SIG-M5 (cell line): ENCODE data around the gene C1QTNF4.

ENCODE experiments used
- DNase-seq: peaks from one replicate; lab custom pipeline; 2025; lab: John Stamatoyannopoulos, UW

The C1QTNF4 gene

GRCh38 chr11:47592970-47593369, 1.2 kb downstream of the C1QTNF4 start:
- no peak for DNase-seq

GRCh38 chr11:47592251-47592650, 2.0 kb downstream of the C1QTNF4 start:
- no peak for DNase-seq

GRCh38 chr11:47591764-47592163, 2.4 kb downstream of the C1QTNF4 start:
- no peak for DNase-seq

- DNase-seq = no peak
Observed at GRCh38 chr11:47589977-47590861, 4.0 kb downstream of the C1QTNF4 start.

GRCh38 chr11:47589584-47589976, 4.6 kb downstream of the C1QTNF4 start:
- no peak for DNase-seq

DNA sequence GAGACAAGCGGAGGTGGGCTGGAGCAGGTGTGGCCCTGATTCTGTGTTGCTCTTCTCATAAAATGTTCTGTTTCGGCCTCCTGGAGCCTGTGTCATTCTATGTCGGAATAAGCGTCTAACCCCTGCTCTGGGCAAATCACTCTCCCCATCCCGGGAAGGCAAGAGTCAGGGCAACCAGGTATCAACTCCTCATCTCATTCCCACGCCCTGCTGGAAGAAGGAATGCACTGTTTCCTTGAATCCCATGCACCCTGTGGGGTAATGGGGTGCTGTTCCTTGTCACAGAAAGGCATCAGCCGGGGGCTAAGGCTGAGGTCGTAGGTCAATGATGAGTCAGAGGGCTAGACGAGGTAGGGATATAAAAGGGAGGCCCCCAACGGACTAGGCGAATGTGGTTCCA, 5.1 kb downstream of the C1QTNF4 start:
- DNase-seq = no peak

DNA sequence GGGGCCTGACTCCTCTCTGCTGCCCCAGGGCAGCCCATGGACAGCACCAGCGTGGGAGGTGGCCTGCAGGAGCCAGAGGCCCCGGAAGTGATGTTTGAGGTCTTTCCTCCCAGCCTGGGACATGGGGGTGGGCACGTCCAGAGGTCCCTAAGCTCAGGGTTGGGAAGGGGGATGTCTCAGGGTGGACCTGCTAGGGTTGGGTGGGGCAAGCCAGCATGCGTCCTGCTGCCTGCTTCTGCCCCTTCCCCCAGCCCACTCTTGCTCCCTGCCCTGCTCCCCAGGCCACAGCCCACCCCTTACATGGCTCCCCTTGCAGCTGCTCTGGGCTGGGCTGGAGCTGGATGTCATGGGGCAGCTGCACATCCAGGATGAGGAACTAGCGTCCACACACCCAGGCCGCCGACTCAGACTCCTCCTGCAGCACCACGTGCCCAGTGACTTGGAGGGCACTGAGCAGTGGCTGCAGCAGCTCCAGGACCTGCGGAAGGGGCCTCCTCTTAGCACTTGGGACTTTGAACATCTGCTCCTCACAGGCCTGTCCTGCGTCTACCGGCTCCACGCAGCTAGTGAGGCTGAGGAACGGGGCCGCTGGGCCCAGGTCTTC, 6.4 kb downstream of the C1QTNF4 start:
- DNase-seq = no peak

GRCh38 chr11:47587039-47587716, 7.0 kb downstream of the C1QTNF4 start:
- DNase-seq = no peak

GRCh38 chr11:47586098-47586855, 7.9 kb downstream of the C1QTNF4 start, which contains the start of gene FAM180B:
Gene FAM180B, plus strand, starts transcription at chr11:47586678. Its CDS starts 91 bp downstream, at chr11:47586769.
- no peak for DNase-seq

DNA sequence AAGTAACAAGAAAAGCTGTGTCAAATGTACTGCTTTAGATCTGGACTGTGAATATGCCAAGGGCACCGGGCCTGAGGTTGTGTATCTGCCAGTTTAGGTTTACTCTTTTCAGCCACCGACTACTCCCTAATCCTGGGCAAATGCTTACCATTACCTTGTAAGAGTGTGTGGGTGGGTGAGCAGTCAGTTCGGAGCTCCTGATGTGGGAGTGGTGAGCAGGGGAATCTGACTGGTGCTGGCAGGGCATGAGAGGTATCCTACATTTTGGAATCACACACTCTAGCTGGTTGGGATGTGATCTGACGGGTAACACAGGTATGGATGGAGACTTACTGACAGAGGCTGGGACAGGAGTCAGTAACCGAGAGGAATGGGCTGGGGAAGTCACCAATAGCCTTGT, 10.4 kb downstream of the C1QTNF4 start:
- no peak for DNase-seq

DNA sequence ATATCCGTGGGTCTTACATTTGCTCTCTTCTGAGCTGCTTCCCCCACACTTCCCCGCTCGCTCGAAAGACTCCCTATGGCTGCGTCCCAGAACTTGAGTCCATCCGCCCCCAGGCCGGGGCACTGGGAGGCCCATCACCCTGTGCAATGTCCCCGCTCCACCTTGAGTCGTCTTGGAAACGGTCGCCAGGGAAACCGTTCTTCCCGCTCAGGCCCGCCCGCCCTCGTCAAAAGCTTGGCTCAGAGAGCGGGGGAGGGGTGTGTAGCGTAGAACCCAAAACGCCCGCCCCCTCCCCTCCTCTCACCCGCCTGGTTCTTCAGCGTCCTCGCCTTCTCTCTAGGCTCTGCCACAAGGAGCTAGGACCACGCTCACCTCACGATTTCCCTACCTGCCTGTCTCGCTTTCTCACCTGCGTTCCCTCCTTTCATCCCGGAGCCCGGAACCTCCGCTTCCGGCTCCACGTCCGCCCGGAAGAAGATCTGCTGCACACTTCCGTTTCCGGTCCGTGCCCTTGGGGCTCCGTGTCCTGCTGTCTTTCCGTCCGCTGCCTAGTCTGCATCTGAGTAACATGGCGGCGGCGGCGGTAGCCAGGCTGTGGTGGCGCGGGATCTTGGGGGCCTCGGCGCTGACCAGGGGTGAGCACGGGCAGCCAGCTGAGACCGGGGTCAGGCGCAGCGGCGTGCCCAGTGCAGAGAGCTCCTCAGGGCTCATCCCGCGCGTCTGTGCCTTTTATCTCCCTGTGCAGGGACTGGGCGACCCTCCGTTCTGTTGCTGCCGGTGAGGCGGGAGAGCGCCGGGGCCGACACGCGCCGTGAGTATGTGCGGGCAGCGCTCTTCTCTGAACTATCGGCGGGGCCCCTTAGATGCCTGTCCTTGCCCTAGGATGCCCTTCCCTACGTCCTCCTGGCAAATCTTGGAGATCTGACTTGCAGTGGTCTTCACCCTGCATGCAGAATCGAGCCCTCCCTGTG, 15.4 kb downstream of the C1QTNF4 start, which contains the start of the genes KBTBD4 and NDUFS3:
TSS of gene KBTBD4 (minus strand) at position 447 of the 971 bp plus-strand sequence. CDS start at position 428, 19 bp downstream.
TSS of gene NDUFS3 (plus strand) at position 551 of the 971 bp plus-strand sequence. CDS start at position 569, 18 bp downstream.
- DNase-seq = peak; percentile 39

DNA sequence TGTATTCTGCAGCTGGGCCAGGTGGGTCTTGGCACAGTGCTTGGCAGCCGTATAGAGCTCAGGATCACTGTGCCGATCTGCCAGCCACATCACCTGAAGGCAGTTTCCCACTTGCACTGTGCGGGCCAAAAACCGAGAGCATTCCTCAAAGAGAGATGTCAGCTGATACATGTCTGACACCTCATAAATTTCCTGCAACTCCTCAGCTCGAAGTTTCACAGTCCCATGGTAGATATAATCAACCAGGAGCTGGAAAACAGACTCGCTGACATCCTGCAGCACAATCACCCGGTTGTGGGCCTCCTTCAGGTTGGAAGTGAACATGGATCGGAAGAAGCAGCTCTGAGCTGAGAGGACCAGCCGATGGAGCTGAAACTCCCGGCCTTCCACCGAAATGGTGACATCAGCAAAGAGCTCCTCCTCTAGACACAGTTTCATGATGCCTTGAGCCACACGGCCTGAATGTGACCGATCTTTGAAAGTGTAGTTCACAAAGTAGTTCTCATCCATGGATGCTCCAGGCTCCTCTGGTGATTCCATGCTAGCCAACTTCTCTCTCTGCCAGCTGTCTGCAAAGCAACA, 16.7 kb downstream of the C1QTNF4 start:
- no peak for DNase-seq

DNA sequence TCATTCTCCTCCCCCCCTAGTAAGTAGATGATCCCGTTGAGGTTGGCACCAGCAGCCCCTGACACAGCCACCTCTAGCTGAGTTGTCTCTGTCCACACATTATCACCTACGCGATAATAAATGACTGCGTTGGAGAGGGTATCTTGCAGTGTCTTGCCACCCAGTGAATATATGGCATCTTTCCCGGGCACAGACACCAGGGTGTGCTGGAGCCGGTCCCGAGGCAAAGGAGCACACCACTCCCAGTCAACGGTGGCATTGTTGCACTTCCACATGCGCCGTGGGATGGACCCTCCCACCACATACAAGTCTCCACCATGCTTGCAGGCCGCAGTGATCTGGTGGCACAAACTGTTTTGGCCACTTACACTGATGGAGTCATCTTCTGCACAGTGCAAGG, 20.9 kb downstream of the C1QTNF4 start:
- DNase-seq = no peak

- no peak for DNase-seq
Observed at GRCh38 chr11:47572715-47573255, 21.4 kb downstream of the C1QTNF4 start.

DNA sequence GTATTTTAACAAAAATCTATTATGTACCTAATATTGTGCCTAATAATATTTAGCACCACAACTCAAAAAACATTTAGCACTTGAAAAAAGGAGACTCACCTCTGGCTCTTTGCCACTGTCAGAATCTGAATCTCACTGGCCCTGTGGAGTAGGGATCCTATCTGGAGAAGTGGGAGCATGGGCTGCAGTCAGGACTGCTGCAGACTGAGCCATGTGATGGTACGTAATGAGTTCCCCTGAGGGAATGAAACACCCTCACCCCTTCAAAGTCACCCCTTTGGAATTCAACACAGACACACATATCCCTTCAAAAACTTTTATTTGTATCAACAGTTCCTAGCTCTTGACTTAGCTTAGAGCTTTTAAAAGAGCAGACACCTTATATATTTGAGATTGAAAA, 22.3 kb downstream of the C1QTNF4 start:
- no peak for DNase-seq

DNA sequence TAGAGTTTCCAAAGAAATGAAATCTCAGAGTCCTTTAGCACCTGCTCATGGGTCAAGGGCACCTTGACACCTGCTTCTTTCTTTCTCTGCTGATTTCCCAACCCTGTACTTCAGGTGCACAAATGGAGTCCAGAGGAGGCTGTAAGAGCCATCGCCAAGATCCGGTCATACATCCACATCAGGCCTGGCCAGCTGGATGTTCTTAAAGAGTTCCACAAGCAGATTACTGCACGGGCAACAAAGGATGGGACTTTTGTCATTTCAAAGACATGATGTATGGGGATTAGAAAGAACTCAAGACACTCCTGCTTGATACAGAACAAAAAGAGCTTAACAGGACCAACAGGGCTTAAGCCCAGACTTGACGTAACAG, 22.9 kb downstream of the C1QTNF4 start:
- DNase-seq = no peak

- DNase-seq = no peak
Observed at GRCh38 chr11:47570651-47571356, 23.4 kb downstream of the C1QTNF4 start.

DNA sequence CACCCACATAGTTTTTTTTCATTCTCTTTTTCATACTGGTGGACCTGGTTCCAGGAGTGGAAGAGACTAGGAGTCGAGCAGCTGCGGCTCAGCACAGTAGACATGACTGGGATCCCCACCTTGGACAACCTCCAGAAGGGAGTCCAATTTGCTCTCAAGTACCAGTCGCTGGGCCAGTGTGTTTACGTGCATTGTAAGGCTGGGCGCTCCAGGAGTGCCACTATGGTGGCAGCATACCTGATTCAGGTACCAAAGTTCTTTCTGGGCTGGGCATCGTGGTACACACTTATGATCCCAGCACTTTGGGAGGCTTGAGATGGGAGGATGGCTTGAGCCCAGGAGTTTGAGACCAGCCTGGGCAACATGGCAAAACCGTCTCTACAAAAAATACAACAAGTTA, 24.6 kb downstream of the C1QTNF4 start:
- no peak for DNase-seq

- no peak for DNase-seq
Observed at GRCh38 chr11:47566149-47566698, 28.0 kb downstream of the C1QTNF4 start.
